Muscle of leg (tissue), 11 donors: ENCODE measurements around the gene RICTOR. TPM values are rescaled to one million over a fixed set of nuclear protein-coding genes. Genes with fewer than 3 reads are reported as not detected.

Experiments
- DNase-seq: peaks from one replicate; pipeline ENCODE4 v3.0.0; 2013
- H3K27ac ChIP-seq: one replicate; pipeline ENCODE4 v1.5.1; 2013; ENCODE audit warnings: mild to moderate bottlenecking, low read length, control low read depth
- H3K27me3 ChIP-seq: one replicate; pipeline ENCODE4 v1.6.1; 2013; ENCODE audit warnings: low read length; ENCODE audit not compliant: control insufficient read depth, insufficient read depth
- H3K36me3 ChIP-seq: one replicate; pipeline ENCODE4 v1.6.1; 2013; ENCODE audit warnings: low read length; ENCODE audit not compliant: control insufficient read depth, insufficient read depth
- H3K4me1 ChIP-seq: one replicate; pipeline ENCODE4 v1.6.1; 2013; ENCODE audit warnings: low read length; ENCODE audit not compliant: control insufficient read depth, insufficient read depth
- H3K4me3 ChIP-seq: one replicate; pipeline ENCODE4 v1.5.1; 2013; ENCODE audit warnings: low read length, control low read depth
- H3K9me3 ChIP-seq: replicated peaks from 2 replicates; pipeline ENCODE4 v1.6.1; 2013; ENCODE audit warnings: low read depth, low read length; ENCODE audit not compliant: control insufficient read depth
- WGBS: methylation state at CpG from one replicate; pipeline ENCODE4 v1.1.5; 2013; ENCODE audit warnings: missing lambda C conversion rate; ENCODE audit not compliant: insufficient coverage; 5-methylcytosine and 5-hydroxymethylcytosine counted together
- polyA plus RNA-seq, 8 donors: library from polyadenylated mRNA; unstranded; fragments of 120-200 nt; gene quantifications; one replicate each; pipeline versions ENCODE4 v1.2.1 to v1.2.3, GENCODE V29; 2013; ENCODE audit warnings: inconsistent platforms in 1 of 8, low replicate concordance in 1 of 8; ENCODE audit not compliant: insufficient read length in 8 of 8, insufficient read depth in 1 of 8
- total RNA-seq: library from RNA; stranded (reverse); fragments of 120-200 nt; gene quantifications from one replicate; pipeline ENCODE4 v1.2.4, GENCODE V29; 2013

Gene RICTOR
- total and polyA plus RNA-seq, 9 donors, result 9.0 to 22.6 (median 12.3) TPM

DNA sequence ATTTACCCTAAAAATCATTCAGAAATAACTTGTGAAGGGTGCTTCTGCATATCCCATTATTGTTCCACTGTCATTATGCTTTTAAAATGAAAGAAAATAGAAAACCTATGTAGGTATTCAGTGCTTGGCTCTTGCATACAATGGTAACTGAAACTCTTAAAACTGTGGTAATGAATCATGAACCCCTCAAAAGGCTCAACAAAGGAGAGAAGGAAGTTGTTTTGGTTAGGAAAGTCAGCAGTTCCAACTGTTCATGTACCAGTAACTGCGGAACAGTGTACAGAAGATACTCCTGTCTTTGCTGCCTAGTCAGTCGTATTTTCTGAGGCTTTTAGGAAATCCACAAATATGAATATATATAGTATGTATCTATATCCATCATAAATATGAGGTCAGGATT lies 132.3 kb downstream of the RICTOR start:
- WGBS, result no CpG with 5 or more reads among the region's 2 CpGs
- Histone ChIP-seq H3K27ac (no peak overlapping the region), H3K27me3 (no peaks in the 10 kb centered on the region), H3K4me3 (no peak overlapping the region), H3K4me1 (no peaks in the 10 kb centered on the region), H3K9me3 (no peaks in the 10 kb centered on the region), H3K36me3 (peaks cover 19% of the 10 kb centered on the region)
- DNase-seq, result no peak

DNA sequence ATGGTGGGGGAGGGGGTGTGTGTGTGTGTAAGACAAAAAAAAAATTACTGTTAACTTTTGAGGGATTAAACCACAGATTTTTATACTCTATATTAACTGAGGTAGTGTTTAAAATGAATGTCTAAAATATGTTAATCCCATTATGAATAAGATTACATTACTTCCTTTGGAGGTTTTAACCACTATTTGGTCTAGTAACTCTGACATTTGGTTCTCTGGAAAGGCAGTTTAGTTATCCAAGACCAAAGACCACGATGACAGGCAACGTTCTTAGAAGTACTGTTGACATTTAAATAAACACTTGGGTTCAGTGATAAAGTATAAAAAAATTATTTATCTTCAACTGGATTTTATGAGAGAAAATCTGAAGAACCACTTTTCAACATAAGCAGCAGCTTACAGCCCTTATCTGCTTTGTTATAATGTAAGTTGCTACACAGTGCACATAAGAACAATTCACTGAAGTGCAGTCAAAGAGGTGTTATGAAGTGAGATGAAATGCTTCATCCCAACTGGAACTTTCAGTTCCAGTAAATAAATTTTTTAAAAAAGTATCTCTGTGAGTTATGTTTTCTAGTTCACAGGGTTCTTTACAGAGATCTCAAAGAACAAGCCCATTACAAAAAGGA lies 133.9 kb downstream of the RICTOR start:
- Histone ChIP-seq H3K27me3 (no peaks in the 10 kb centered on the region), H3K36me3 (peaks cover 21% of the 10 kb centered on the region), H3K4me1 (no peaks in the 10 kb centered on the region), H3K4me3 (no peak overlapping the region), H3K27ac (no peak overlapping the region), H3K9me3 (no peaks in the 10 kb centered on the region)
- no CpG with 5 or more reads among the region's 2 CpGs for WGBS
- DNase-seq, result no peak

DNA sequence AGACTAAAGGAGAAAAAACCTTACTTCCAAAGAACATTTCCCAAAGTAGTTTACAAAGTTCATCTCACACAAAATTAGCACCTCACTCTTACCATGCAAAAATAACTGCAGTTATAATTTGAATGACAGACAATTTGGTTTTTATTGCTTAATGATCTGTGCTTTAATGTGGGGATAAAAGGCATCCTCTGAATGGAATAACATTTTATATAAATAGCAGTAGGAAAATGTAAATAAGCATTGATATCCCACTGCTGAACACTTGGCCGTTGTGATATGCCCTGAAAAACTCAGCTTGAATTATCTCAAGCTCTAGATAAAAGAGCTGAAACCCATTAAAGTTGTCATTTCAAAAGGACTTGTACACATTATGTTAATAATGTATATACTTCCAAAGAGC lies 135.2 kb downstream of the RICTOR start:
- H3K4me1 ChIP-seq, result no peaks in the 10 kb centered on the region
- H3K36me3 ChIP-seq, result peaks cover 17% of the 10 kb centered on the region
- no peak for DNase-seq
- no peak overlapping the region for H3K27ac ChIP-seq
- no peaks in the 10 kb centered on the region for H3K9me3 ChIP-seq
- H3K27me3 ChIP-seq, result no peaks in the 10 kb centered on the region
- no peak overlapping the region for H3K4me3 ChIP-seq
- WGBS, result no CpG with 5 or more reads among the region's 1 CpG

DNA sequence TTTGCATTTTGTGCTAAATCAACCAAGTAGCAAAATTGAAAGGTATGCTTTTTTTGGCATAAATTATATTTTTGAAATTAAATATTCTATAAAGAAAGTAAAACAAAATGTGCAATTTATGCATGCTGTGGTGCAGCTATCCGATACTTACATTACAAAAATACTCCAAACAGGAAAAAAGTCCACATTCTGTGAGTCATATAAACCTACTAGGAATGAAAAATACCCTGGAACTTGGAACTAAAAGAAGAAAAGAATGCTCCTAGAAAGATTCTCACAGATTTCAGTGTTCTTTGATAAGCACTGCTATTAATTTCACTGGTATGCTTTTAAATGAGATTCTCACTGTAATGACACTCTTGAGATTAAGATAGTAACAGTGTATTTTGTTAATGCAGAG lies 135.8 kb downstream of the RICTOR start:
- Histone ChIP-seq H3K36me3 (peaks cover 15% of the 10 kb centered on the region), H3K4me1 (no peaks in the 10 kb centered on the region), H3K4me3 (no peak overlapping the region), H3K9me3 (no peaks in the 10 kb centered on the region), H3K27ac (no peak overlapping the region), H3K27me3 (no peaks in the 10 kb centered on the region)
- DNase-seq, result no peak
- WGBS, result no CpG with 5 or more reads among the region's 1 CpG

DNA sequence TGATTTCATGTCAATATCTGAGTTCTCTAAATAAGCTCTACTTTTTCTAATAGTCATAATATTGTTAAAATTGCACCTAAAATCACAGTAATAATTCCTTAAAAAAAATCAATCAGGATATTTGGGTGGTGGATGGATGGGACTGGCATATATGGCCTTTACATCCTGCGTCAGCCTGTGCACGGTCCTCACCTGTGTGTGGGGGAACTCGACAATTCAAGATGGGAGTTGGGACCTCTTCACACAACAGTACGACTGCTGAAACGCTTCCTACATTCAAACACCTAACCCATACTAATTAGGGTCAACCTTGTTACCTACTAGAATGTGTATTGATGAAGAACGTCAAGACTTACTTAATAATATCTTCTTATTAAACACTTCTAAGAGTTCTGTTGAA lies 137.9 kb downstream of the RICTOR start:
- WGBS, result no CpG with 5 or more reads among the region's 6 CpGs
- Histone ChIP-seq H3K27me3 (no peaks in the 10 kb centered on the region), H3K9me3 (no peaks in the 10 kb centered on the region), H3K36me3 (peaks cover 4% of the 10 kb centered on the region), H3K4me3 (no peak overlapping the region), H3K27ac (no peak overlapping the region), H3K4me1 (no peaks in the 10 kb centered on the region)
- no peak for DNase-seq

DNA sequence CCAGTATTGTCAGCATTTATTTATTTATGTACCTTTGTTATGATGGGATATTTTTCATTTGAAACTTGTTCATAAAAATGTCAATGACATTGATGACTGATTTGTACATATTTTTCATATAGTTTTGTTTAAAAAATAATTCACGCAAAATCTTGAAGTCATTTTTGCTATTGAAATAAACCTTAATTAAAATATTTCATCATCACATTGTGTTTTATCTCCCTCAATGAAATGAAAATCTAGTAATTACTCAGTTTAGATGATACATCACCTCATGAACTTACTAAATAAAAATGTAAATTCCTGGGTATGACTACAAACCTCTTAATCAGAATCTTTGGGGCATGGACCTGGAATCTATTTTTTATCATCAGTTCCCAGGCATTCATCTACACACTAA lies 138.8 kb downstream of the RICTOR start:
- Histone ChIP-seq H3K27ac (no peak overlapping the region), H3K27me3 (no peaks in the 10 kb centered on the region), H3K36me3 (peaks cover 4% of the 10 kb centered on the region), H3K4me3 (no peak overlapping the region), H3K9me3 (no peaks in the 10 kb centered on the region), H3K4me1 (no peaks in the 10 kb centered on the region)
- DNase-seq, result no peak
- WGBS, result no CpG with 5 or more reads among the region's 1 CpG

DNA sequence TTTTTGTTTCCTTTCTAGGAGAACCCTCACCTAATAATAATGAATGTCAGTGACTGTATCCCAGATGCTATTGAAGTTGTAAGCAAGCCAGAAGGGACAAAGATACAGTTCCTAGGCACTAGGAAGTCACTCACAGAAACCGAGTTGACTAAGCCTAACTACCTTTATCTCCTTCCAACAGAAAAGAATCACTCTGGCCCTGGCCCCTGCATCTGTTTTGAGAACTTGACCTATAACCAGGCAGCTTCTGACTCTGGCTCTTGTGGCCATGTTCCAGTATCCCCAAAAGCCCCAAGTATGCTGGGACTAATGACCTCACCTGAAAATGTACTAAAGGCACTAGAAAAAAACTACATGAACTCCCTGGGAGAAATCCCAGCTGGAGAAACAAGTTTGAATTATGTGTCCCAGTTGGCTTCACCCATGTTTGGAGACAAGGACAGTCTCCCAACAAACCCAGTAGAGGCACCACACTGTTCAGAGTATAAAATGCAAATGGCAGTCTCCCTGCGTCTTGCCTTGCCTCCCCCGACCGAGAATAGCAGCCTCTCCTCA lies 141.3 kb downstream of the RICTOR start:
- Histone ChIP-seq H3K9me3 (no peaks in the 10 kb centered on the region), H3K36me3 (peaks cover 4% of the 10 kb centered on the region), H3K4me3 (no peak overlapping the region), H3K27me3 (no peaks in the 10 kb centered on the region), H3K4me1 (no peaks in the 10 kb centered on the region), H3K27ac (no peak overlapping the region)
- DNase-seq, result no peak
- WGBS, result 71% methylated on average over 3 of the region's 4 CpGs

DNA sequence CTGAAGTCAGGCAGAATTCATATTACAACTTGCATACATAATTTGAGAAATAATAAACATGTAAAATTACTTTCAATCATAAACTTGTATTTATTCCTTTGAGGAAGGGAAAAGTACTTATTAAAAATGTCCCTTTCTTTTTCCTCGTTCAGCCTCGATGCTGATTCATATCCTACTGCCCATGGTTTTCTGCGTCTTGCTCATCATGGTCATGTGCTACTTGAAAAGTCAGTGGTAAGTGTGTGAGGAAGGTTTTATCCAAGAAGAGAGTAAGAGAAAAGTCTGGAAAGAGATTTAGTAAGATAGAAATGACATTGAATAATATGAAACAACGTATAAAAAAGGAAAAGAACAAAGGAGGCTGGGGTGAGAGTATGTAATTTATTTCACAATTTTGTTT lies 142.5 kb downstream of the RICTOR start:
- Histone ChIP-seq H3K27ac (no peak overlapping the region), H3K4me1 (no peaks in the 10 kb centered on the region), H3K4me3 (no peak overlapping the region), H3K27me3 (no peaks in the 10 kb centered on the region), H3K9me3 (no peaks in the 10 kb centered on the region), H3K36me3 (peaks cover 4% of the 10 kb centered on the region)
- 100% methylated on average over 1 of the region's 4 CpGs for WGBS
- DNase-seq, result no peak

DNA sequence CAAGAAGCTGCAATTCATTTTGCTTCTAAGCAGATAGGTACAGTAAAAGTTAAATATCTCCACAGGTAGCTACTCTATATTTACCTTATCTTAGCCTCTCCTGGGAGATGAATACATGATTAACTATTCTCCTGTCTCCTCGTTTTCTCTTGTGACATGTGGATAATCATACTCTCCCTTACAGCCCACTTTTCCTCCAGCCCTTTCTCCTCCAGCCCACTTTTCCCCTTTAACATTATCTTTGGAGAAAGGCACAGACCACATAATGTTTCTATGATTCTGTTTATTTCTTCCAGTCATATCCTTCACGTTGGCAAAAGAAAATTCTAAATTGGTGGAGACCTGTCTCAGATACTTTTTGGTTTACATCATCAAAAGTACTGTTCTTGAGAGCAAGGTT lies 144.4 kb downstream of the RICTOR start:
- H3K36me3 ChIP-seq, result peaks cover 7% of the 10 kb centered on the region
- no peaks in the 10 kb centered on the region for H3K4me1 ChIP-seq
- DNase-seq, result no peak
- H3K27ac ChIP-seq, result no peak overlapping the region
- no peaks in the 10 kb centered on the region for H3K9me3 ChIP-seq
- no peaks in the 10 kb centered on the region for H3K27me3 ChIP-seq
- no peak overlapping the region for H3K4me3 ChIP-seq
- WGBS, result 83% methylated on average over 1 of the region's 2 CpGs

DNA sequence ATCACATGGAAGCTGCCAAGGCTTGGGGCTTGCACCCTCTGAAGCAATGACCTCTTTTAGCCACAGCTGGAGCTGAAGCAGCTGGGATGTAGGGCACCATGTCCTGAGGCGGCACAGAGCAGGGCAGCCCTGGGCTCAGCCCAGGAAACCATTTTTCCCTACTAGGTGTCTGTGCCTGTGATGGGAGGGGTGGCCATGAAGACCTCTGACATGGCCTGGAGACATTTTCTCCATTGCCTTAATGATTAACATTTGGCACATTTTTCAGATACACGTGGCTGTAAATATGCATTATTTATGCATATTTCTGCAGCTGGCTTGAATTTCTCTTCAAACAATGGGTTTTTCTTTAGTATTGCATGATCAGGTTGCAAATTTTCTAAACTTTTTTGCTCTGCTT lies 146.7 kb downstream of the RICTOR start:
- Histone ChIP-seq H3K4me3 (no peak overlapping the region), H3K4me1 (no peaks in the 10 kb centered on the region), H3K36me3 (peaks cover 5% of the 10 kb centered on the region), H3K9me3 (no peaks in the 10 kb centered on the region), H3K27ac (no peak overlapping the region), H3K27me3 (no peaks in the 10 kb centered on the region)
- WGBS, result no CpG with 5 or more reads among the region's 2 CpGs
- no peak for DNase-seq

DNA sequence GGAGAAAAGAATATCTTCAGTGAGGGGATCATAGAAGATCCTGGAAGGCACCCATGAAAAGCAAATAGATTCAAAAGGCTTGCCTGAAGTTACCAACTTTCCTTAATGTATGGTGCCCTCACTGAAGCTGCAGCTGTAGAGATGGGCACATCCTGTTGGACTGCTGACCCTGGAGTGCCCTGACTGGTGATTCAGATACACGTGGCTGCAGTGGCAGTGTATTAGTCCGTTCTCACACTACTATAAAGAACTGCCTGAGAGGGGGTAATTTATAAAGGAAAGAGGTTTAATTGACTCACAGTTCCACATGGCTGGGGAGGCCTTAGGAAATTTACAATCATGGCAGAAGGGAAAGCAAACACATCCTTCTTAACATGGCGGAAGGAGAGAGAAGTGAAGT lies 148.1 kb downstream of the RICTOR start:
- Histone ChIP-seq H3K4me1 (no peaks in the 10 kb centered on the region), H3K4me3 (no peak overlapping the region), H3K9me3 (no peaks in the 10 kb centered on the region), H3K27ac (no peak overlapping the region), H3K27me3 (no peaks in the 10 kb centered on the region), H3K36me3 (peaks cover 5% of the 10 kb centered on the region)
- DNase-seq, result no peak
- no CpG with 5 or more reads among the region's 3 CpGs for WGBS
